HFF-Myc (cell line): Measurements from ENCODE around the gene AKT2.

Experiments
- DNase-seq: peaks from one replicate; pipeline ENCODE4 v3.0.0-alpha.2; 2011; ENCODE audit warnings: low read depth; ENCODE audit errors: extremely low read depth
- H3K4me3 ChIP-seq: replicated peaks from 2 replicates; pipeline ENCODE4 v1.5.1; 2011; ENCODE audit warnings: low read depth, mild to moderate bottlenecking, control low read depth, low read length
- TF ChIP-seq, protein P1 (sequence below): IDR thresholded peaks from 2 replicates; pipeline ENCODE4 v1.5.1; 2012; ENCODE audit warnings: mild to moderate bottlenecking, low read depth, low read length, control low read depth; ENCODE audit errors: missing control alignments

AKT2 gene

DNA sequence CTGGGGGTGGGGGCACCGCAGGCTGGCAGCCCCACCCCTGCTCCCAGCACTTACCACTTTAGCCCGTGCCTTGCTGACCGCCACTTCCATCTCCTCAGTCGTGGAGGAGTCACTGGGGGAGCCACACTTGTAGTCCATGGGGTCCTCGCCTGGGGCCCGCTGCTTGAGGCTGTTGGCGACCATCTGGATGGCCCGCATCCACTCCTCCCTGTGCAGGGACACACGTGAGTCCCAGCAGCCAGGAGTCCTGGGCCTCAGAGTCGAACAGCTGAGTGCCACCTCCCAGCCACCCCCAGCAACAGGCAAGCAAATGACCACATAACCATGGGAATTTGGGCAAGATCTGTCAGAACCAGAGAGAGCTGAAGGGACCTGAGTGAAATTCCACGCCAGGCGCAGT, 42.7 kb downstream of the AKT2 start:
- DNase-seq = no peak
- TF ChIP-seq, protein P1, sequence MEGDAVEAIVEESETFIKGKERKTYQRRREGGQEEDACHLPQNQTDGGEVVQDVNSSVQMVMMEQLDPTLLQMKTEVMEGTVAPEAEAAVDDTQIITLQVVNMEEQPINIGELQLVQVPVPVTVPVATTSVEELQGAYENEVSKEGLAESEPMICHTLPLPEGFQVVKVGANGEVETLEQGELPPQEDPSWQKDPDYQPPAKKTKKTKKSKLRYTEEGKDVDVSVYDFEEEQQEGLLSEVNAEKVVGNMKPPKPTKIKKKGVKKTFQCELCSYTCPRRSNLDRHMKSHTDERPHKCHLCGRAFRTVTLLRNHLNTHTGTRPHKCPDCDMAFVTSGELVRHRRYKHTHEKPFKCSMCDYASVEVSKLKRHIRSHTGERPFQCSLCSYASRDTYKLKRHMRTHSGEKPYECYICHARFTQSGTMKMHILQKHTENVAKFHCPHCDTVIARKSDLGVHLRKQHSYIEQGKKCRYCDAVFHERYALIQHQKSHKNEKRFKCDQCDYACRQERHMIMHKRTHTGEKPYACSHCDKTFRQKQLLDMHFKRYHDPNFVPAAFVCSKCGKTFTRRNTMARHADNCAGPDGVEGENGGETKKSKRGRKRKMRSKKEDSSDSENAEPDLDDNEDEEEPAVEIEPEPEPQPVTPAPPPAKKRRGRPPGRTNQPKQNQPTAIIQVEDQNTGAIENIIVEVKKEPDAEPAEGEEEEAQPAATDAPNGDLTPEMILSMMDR = no peak
- H3K4me3 ChIP-seq = no peak overlapping the region

DNA sequence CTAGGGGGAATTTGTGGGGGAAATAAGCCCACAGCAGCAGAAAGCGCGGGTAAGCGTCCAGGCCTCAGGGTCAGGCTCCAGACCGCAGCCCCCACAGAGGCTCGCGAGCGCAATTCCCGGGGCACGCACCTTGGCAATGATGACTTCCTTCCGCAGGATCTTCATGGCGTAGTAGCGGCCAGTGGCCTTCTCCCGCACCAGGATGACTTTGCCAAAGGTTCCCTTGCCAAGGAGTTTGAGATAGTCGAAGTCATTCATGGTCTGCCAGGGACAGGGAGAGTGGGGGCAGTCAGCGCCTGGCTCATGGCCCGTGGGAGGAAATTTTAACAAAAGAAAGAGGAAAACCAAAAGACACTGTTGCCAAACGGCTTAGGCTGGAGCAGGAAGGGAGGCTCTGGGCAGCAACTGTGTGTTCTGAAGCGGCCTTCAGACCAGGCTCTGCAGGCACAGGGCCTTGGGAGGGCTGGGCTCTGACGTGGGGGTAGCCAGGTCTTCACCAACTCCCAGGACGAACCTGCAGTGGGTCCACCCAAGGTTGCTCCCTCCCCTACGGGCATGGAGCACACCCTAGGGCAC, 43.2 kb downstream of the AKT2 start:
- no peak for DNase-seq
- no peak overlapping the region for H3K4me3 ChIP-seq
- TF ChIP-seq, protein P1 = no peak

DNA sequence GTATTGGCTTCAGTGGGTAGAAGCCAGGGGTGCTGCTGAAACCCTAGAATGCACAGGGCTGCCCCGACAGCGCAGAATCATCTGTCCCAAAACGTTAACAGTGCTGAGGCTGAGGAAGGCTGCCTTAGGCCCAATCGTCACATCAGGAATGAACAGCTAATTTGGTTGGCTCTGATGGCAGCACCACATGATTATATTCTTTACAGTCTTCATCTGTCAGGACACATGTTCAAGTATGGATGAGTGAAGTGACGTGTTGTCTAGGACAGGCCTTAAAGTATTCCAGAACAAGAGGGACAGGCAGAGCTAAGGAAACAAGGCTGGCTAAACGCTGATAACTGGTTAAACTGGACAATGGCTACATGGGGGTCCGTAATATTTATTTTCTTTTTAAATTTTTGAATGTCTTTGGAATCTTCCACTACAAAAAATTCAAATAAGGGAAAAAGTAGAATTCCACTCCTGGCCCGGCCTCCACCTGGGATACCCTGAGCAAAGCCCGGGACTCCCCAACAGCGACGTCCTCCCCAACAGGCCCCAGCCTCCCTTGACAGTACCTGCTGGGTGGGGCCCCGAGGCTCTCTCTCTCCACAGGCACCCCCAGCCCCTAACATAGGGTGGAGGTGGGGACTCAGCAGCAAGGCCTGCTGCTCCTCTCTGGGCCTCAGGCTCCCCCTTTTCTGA, 43.9 kb downstream of the AKT2 start:
- TF ChIP-seq, protein P1 = no peak
- H3K4me3 ChIP-seq = no peak overlapping the region
- DNase-seq = no peak

DNA sequence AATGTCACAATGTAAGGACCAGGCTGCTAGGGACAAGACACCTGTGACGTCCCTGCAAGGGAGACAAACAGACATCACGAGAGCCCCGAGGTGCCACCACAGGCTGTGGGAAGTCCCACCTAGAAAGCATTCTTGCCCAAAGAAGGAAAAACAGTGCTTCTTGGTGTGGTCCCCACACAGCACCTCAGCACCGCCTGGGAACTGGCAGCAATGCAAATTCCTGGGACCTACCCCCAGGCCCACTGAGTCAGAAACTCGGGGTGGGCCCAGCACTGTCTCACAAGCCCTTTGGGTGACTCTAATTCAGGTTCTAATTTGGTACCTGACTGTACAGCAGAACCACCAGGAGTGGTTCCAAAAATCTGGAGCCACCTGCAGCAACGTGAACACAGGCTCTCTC, 44.8 kb downstream of the AKT2 start:
- no peak for DNase-seq
- TF ChIP-seq, protein P1 = no peak
- H3K4me3 ChIP-seq = no peak overlapping the region

DNA sequence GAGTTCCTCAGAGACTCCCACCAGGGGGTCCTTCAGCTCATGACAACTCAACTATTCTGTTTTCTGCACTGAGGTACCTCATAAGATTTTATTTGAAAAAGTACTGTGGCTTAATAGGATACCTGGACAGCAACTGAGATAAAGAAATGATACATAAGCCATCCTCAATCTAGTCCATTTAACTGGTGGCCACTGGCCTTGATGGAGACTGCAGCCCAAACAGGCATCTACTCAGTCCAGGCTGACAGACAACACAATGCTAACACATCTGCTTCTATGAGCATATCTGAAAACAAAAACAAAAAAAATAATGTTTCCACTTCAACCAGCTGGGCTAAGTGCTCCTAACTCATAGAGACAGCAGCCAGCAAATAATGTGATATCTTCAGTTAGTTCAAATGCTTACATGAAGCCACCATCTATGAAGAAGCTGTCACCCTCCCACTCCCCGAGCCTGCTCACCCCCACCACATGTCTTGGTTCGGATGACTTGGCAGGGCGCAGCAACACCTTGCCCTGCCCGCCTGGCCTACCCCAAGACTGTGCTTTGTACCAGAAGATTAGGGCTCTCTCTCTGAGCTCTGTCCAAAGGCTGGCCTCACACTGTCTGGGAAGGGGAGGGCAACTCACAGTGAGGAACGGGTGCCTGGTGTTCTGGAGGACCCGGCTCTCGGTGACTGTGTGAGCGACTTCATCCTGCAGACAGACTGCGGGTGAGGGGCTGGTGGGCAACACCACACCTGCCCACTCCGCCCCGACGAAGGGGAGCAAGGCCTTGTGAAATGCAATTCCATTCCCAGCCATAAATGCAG, 45.5 kb downstream of the AKT2 start:
- TF ChIP-seq, protein P1 = no peak
- no peak for DNase-seq
- no peak overlapping the region for H3K4me3 ChIP-seq

DNA sequence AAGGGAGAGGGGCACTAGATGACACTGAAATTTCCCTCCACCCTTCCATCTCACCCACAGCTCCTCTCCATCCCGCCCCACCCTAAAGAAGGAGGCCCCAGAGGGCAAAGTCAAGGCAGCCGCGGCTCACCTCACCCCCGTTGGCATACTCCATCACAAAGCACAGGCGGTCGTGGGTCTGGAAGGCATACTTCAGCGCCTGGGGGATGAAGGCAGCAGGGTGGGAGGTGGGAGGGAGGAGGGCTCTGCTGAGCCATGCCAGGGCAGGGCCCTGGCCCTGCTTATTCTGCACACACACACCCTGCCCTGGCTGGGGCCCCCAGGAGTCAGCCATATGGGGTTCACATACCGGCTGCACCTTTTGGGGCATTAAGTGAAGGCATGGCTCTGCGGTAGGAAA, 46.4 kb downstream of the AKT2 start:
- DNase-seq = no peak
- no peak overlapping the region for H3K4me3 ChIP-seq
- TF ChIP-seq, protein P1 = no peak
